IPS-NIHi7 (cell line): ENCODE measurements around the gene BCAR3.
"Not testable (repeated sequence)": the region's sequence is repeated elsewhere in the genome, so short reads cannot be mapped to it uniquely, and the experiment has no call there.

Source experiments
- DNase-seq: peaks from one replicate; pipeline ENCODE4 v3.0.0; 2012; ENCODE audit warnings: mixed read lengths; ENCODE audit errors: extremely low spot score

BCAR3 gene

DNA sequence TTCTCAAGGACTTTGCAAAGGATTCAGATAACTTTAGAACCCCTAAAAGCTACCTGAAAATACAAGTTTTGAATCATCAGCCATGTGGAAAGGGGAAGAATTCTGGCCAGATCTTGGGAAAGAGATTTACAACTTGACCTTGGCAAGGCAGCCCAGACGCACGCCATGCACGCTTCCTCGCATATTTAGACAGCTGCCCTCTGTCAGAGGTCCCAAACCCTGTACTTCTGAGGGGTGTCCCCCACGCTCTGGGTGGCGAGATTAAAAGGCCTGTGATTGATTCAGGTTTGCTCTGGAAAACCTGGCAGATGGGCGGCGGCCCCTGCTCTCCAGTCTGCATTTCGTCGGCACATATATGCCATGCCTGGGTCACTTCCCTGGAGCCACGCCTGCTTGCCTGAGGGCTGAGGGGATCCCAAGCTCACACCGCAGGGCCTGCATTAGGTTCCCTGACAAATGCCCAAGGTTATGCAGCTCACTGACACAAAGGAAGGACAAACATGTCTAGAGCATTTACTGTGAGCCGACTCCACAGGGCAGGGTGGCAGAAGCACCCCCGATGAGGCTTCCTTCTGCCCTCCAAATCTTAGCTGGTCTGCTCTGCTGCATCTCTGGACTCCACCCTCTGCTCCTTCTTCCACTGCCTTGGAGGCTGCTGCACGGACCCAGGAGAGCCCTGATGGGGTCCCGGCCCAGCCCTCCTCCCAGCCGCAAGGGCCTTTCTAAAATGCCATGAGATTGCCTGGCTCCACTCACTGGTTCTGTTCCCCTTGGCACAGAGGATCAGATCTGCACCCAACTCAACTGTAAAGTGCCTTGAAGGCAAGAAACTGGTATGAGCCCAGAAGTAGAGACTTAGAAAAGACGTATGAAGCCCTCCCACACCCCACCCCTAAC is 103.9 kb downstream of the BCAR3 start:
- DNase-seq = no peak

DNA sequence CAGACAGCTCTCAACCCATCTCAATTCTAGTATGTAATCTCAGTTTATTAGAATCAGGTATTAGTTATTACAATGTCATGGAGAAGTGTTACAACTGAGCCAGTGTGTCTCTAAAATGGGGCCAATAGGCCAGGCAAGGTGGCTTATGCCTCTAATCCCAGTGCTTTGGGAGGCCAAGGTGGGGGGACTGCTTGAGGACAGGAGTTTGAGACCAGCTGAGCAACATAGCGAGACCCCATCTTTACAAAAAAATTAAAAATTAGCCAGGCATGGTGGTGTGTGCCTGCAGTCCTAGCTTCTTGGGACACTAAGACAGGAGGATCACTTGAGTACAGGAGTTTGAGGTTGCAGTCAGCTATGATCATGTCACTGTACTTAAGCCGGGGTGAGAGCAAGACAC is 104.9 kb downstream of the BCAR3 start:
- no peak for DNase-seq

DNA sequence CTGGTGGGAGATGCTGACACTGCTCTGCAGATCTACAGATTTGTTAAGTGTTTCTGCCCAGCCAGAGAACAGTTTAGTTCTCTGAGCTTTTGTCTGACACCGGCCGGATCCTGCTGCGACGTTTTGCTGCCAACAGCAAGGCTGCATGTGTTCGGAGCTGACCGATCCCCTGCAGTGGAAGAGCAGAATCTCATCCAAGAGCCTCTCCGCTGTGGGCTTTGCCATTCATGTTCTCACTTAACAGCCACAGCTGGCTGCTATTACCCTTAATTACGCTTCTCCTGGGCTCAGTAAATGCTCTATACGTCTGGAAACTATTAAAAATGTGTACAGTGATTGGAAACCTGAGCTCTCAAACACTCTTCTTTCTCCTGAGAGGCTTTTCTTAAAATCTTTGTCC is 105.3 kb downstream of the BCAR3 start:
- no peak for DNase-seq

GRCh38 chr1:93575621-93576284 is 105.9 kb downstream of the BCAR3 start:
- DNase-seq = no peak

GRCh38 chr1:93574991-93575390 is 106.6 kb downstream of the BCAR3 start:
- DNase-seq = no peak

GRCh38 chr1:93574511-93574910 is 107.1 kb downstream of the BCAR3 start:
- no peak for DNase-seq

- DNase-seq = no peak
Observed at GRCh38 chr1:93573940-93574469, 107.6 kb downstream of the BCAR3 start.

DNA sequence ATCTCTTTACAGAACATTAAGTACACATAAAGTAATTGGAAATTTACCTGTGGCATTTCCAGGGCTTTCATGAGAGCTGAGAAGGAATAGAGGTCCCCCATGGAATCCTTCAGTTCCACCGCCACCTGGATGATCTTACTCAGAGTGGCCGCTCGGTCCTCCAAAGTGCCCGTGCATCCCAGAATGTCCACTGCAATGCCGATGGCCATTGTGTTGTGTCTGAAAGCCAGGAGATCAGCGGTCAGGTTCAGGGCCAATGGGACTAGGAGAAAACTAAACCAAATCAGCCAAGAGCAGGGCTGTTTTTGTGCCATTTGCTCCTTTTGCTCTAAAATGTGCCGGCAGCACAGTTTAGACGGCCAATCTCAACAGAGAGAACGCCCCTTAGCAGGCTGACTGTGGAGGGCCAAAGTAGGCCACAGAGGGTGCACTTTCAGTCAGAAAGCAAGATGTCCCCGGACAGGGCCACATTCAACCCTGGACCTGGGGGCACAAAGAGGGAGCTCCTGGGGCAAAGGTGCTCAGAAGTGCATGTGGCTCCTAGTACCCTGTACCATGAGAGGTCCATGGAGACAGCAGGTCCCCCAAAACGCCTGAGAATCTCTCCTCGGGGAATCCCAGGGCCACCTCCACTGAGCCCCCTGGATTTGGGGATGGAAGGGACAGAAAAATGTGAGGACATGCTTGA is 109.9 kb downstream of the BCAR3 start:
- DNase-seq = no peak

- DNase-seq = no peak
Observed at GRCh38 chr1:93569489-93569888, 112.1 kb downstream of the BCAR3 start.

- DNase-seq = no peak
Observed at GRCh38 chr1:93567255-93567918, 114.2 kb downstream of the BCAR3 start.

DNA sequence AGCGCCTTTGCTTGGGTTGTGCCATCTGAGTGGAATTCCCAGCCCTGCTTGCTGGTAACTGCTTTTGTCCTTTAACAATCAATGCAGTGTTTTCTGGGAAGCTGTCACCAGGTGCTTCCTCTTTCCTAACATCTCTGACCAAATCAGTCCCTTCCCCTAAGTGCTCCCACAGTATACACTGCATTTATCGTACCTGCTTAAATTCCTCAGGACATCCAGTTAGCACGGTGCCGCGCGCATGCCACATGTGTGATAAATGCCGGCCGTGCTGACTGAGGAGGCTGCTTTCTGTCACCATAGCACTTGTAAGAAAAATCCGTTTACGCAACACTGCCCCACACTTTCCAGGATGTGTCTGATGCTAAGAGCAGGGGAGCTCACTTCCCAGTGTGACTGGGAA is 115.4 kb downstream of the BCAR3 start:
- DNase-seq = no peak

DNA sequence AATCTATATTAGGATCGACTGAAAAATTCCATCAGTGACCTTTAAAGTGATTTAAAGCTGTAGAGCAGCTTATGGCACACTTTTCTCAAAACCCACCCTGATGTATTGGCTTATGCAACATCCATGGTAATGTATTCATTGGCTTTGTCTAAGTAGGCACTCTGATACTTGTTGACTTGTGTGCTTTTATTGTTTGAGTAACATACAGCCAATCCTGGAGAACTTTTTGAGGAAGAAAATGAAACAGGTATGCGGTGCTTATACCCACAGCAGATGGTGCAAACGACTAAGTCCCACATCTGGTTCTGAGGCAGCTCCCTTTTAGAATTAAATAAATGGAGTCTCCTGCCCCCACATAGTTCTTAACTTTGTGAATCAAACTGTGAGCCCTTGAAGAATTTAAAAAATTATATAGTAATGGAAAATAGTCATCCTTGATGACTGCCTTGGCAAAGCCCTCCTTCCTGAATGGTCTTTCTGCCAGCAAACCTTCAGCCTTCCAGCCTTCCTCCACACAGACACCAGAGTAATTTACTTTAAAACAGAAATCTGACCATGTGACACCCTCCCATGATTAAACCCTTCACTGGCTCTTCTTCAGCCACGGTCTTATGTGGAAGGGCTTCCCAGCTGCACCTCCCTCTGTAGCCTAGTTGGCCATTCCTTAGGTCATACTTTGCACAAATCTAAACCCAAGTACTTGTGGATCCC is 116.0 kb downstream of the BCAR3 start:
- DNase-seq = no peak

DNA sequence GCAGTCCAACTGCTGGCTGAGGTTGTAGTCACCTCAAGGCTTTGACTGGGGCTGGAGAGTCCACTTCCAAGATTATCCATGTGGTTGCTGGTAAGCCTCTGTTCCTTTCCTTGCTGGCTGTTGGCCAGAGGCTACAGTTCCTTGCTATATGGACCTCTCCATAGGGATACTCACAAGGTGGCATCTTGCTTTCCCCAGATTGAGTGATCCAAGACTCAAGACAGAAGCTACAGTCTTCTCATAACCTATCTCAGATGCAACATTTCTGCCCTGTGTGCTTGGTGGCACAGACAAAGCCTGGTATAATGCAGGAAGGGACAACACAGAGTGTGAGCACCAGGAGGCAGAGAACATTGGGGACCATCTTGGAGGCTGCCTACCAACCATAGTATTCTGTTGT is 121.9 kb downstream of the BCAR3 start:
- no peak for DNase-seq

- DNase-seq = no peak
Observed at GRCh38 chr1:93559045-93559444, 122.6 kb downstream of the BCAR3 start.

DNA sequence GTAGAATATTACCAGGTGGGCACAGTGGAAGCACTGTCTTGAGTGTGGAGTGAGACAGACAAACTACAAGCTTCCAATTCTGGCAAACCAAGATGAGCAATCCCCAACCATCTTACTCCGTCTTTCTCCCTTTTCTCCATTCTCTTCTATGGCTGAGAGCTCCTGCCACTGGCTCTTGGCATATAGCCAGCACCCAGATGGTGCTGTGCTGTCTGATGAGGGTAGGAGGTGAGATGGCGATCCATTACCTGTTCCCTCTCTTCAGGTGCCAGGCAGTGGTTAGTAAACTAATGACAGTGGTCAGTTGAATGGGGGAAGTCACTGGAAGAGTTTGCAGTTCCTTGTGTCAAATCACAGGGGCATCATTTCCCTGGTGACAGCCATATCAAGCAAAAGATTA is 125.3 kb downstream of the BCAR3 start:
- DNase-seq = no peak

DNA sequence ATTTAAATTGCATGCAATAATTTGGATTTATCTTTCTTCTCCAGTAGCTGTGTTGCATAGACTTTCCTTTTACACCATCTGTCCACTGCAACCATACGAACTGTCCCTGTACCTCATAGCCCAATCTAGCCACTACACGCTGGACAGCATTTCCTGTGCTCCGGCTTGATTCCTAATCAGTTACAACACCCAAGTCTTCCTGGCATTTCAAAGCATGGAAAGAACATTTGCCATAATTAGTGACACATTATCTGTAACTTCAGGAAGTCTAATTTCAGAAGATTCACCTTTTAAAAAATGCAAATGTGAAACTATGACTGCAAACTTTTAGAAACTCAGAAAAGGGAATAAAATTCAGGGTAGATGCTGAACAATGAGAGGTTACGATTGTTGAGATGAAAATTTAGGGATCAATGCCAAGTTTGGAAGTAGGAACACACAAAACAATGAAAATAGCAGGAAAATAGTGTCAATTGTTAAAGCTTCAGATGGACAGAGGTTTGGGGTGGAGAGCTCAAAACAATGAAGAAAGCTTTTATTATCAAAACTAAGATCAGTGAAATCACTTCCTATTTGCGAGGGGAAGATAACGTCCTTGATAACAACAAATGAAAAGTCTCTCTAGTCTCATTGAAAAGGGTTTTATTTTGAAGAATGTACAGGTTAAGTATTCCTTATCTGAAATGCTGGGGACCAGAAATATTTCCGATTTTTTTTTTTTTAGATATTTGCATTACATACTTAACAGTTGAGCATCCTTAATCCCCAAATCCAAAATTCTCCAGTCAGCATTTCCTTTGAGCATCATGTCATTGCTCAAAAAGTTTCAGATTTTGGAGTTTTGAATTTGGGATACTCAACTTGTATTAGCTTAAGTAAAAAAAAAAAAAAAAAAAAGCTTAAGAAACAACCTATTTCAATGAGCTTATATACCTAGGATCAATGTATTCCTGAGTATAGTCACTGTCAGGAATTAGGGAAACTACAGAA is 126.5 kb downstream of the BCAR3 start:
- DNase-seq = no peak

DNA sequence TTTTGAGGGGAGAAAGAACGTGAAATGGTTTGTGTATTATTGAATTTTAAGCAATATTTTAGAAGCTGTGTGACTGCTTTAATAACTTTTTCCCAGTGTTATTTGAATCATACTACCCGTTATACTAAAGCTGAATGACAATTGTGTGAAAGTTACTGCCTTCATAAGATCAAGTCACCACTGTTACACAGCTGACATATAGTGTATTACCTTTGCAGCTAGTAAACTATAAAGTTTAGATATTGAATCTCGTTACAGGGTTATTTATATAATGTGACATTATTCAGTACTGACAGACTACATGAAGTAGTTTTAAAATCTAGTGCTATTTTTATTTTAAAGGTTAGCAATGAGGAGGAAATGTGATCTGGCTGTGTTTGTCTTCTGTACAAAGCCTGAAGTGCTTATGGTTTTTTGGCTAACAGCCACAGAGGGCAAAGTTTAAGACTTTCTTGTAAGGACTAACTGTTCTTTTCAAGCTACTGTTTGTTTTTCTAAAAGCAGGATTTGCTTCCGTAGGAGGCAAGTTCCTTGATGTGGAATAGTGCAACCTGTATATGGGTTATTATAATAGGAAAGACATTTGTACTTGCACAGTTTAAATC is 127.6 kb downstream of the BCAR3 start:
- not testable (repeated sequence) for DNase-seq

- no peak for DNase-seq
Observed at GRCh38 chr1:93552741-93553455, 128.7 kb downstream of the BCAR3 start.

- DNase-seq = no peak
Observed at GRCh38 chr1:93549811-93550210, 131.8 kb downstream of the BCAR3 start.
